Neuronal stem cell (in vitro differentiated cells): ENCODE data around the gene B3GALT6.

Source experiments
- DNase-seq: peaks from one replicate; pipeline ENCODE4 v3.0.0-alpha.2; 2013; ENCODE audit warnings: low spot score
- H2AFZ ChIP-seq: one replicate; pipeline ENCODE4 v1.6.1; 2013; ENCODE audit warnings: mild to moderate bottlenecking, low read length, inconsistent platforms
- H2AK5ac ChIP-seq: 2 replicates; pipeline ENCODE4 v1.6.1; 2013; ENCODE audit warnings: low read depth, mild to moderate bottlenecking, inconsistent platforms, low read length, moderate library complexity, mixed read lengths
- H2BK120ac ChIP-seq: 2 replicates; pipeline ENCODE4 v1.6.1; 2013; ENCODE audit warnings: low read depth, mild to moderate bottlenecking, inconsistent platforms, low read length, moderate library complexity, mixed read lengths
- H2BK12ac ChIP-seq: one replicate; pipeline ENCODE4 v1.6.1; 2013; ENCODE audit warnings: low read length, inconsistent platforms
- H2BK15ac ChIP-seq: 2 replicates; pipeline ENCODE4 v1.6.1; 2013; ENCODE audit warnings: mild to moderate bottlenecking, low read length, inconsistent platforms, mixed read lengths
- H2BK5ac ChIP-seq: one replicate; pipeline ENCODE4 v1.6.1; 2013; ENCODE audit warnings: inconsistent platforms, mild to moderate bottlenecking, low read length, moderate library complexity
- H3K14ac ChIP-seq: one replicate; pipeline ENCODE4 v1.6.1; 2013; ENCODE audit warnings: low read length, inconsistent platforms
- H3K18ac ChIP-seq: 2 replicates; pipeline ENCODE4 v1.6.1; 2013; ENCODE audit warnings: low read length, inconsistent platforms
- H3K23ac ChIP-seq: 2 replicates; pipeline ENCODE4 v1.6.1; 2013; ENCODE audit warnings: low read depth, mild to moderate bottlenecking, mixed read lengths, low read length, inconsistent platforms; ENCODE audit not compliant: poor library complexity
- H3K27ac ChIP-seq: replicated peaks from 3 replicates; pipeline ENCODE4 v1.5.1; 2013; ENCODE audit warnings: low read length, inconsistent platforms
- H3K27me3 ChIP-seq, 3 experiments: 2 replicates each; pipeline ENCODE4 v1.6.1; 2013; ENCODE audit warnings: low read length in 3 of 3, mild to moderate bottlenecking in 2 of 3, inconsistent platforms in 1 of 3, low read depth in 1 of 3, mixed read lengths in 1 of 3, moderate library complexity in 1 of 3; ENCODE audit not compliant: control insufficient read depth in 3 of 3, insufficient read depth in 3 of 3
- H3K36me3 ChIP-seq, 2 donors: replicated peaks in 1 of 2; 2 replicates each; pipeline ENCODE4 v1.6.1; 2013; ENCODE audit warnings: low read length in 2 of 2; ENCODE audit not compliant: control insufficient read depth in 2 of 2, insufficient read depth in 2 of 2
- H3K4ac ChIP-seq: 2 replicates; pipeline ENCODE4 v1.6.1; 2013; ENCODE audit warnings: inconsistent platforms, mild to moderate bottlenecking, low read length, moderate library complexity
- H3K4me1 ChIP-seq, 2 donors: 1 replicate in 1 of 2; 2 replicates in 1 of 2; pipeline ENCODE4 v1.6.1; 2013; ENCODE audit warnings: low read length in 2 of 2, low read depth in 1 of 2; ENCODE audit not compliant: control insufficient read depth in 2 of 2, insufficient read depth in 1 of 2
- H3K4me2 ChIP-seq: one replicate; pipeline ENCODE4 v1.6.1; 2013; ENCODE audit warnings: mild to moderate bottlenecking, low read length, inconsistent platforms; ENCODE audit not compliant: insufficient read depth, poor library complexity, severe bottlenecking
- H3K4me3 ChIP-seq, 2 donors: 2 replicates each; pipeline ENCODE4 v1.5.1; 2013; ENCODE audit warnings: low read length in 2 of 2, mild to moderate bottlenecking in 2 of 2, inconsistent platforms in 1 of 2, moderate library complexity in 1 of 2
- H3K79me1 ChIP-seq: one replicate; pipeline ENCODE4 v1.6.1; 2013; ENCODE audit warnings: low read depth, mild to moderate bottlenecking, inconsistent platforms, low read length, moderate library complexity
- H3K9ac ChIP-seq: one replicate; pipeline ENCODE4 v1.6.1; 2013; ENCODE audit warnings: mild to moderate bottlenecking, low read depth, low read length, inconsistent platforms; ENCODE audit not compliant: poor library complexity
- H3K9me3 ChIP-seq, 2 donors: replicated peaks in 1 of 2; 2 replicates each; pipeline versions ENCODE3 to v1.6.1; 2013; ENCODE audit warnings: low read length in 2 of 2, mild to moderate bottlenecking in 2 of 2, inconsistent platforms in 1 of 2, low read depth in 1 of 2, mixed read lengths in 1 of 2, moderate library complexity in 1 of 2; ENCODE audit not compliant: control insufficient read depth in 2 of 2, insufficient read depth in 1 of 2
- H4K8ac ChIP-seq: one replicate; pipeline ENCODE4 v1.6.1; 2013; ENCODE audit warnings: low read depth, mild to moderate bottlenecking, inconsistent platforms, low read length, moderate library complexity
- H4K91ac ChIP-seq: one replicate; pipeline ENCODE4 v1.6.1; 2013; ENCODE audit warnings: low read length, low read depth, mild to moderate bottlenecking, inconsistent platforms; ENCODE audit not compliant: poor library complexity
- WGBS, 2 donors: extraction: QIAGEN DNeasy Blood & Tissue Kit; methylation state at CpG; one replicate each; pipeline ENCODE4 v1.1.7; 2013; ENCODE audit warnings: missing lambda C conversion rate in 2 of 2, mixed read lengths in 1 of 2; ENCODE audit not compliant: insufficient read length in 2 of 2, insufficient replicate concordance in 1 of 2; ENCODE audit errors: extremely low coverage in 2 of 2; 5-methylcytosine and 5-hydroxymethylcytosine counted together

Gene B3GALT6

DNA sequence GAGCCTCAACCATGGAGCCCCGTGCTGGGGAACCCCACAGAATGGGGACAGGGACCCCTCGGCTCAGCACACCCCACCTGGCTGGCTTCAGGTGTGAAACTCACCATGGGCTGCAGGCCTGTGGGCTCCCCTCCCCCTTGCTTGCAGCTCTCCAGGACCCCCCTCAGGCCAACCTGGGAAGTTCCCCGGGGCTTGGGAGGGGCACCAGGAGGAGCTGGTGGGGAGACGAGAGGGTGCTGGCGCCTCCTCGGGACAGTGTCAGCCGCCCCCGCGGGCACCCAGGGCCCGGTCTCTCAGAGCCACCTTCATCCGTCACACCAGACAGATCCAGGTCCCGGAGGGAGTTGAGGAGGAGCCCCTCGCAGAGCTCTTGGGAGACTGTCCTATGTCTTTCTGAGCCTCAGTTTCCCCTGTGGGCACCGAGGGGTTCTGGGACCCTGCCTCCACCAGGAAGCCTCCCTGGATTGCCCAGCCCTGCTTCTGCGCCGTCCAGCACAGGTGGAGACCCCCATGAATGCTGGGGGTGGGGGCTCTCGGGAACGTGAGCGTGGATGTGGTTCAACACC, 25.0 kb upstream of the B3GALT6 start:
- Histone ChIP-seq H3K79me1 (peaks cover 4% of the 10 kb centered on the region), H2BK5ac (peak overlapping the region; percentile 66), H3K23ac (peak overlapping the region; percentile 20), H4K8ac (no peak overlapping the region), H4K91ac (no peak overlapping the region), H3K4me3 (no peak overlapping the region), H2AFZ (no peak overlapping the region), H3K27ac (no peak overlapping the region), H2BK120ac (peak overlapping the region; percentile 72), H3K4ac (no peak overlapping the region), H3K14ac (no peak overlapping the region), H3K9ac (no peak overlapping the region), H3K9me3 (no peaks in the 10 kb centered on the region), H2BK15ac (peak overlapping the region; percentile 89), H2BK12ac (peak overlapping the region; percentile 84), H3K4me2 (no peak overlapping the region), H3K4me1 (peaks cover 5% of the 10 kb centered on the region in 2 donors), H3K18ac (peak overlapping the region; percentile 71), H3K36me3 (no peaks in the 10 kb centered on the region), H2AK5ac (peak overlapping the region; percentile 86), H3K27me3 (peaks cover 0 to 42% (median 23%) of the 10 kb centered on the region in 3 experiments)
- DNase-seq = no peak
- WGBS, 2 donors = no CpG with 5 or more reads among the region's 19 CpGs

DNA sequence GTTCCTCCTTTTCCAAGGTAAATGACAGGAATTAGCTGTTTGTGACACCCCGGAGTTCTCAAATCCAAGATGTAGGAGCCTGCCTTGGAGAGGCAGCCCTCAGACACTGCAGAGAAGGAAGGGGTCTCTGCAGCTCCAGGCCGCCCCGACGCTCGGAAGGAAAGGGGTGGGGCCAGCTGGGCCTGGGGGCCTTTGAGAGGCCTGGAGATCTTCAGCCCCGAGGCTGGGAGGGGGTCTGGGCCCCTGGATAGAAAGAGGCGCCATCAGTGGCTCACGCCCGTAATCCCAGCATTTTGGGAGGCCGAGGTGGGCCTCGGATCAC, 24.5 kb upstream of the B3GALT6 start:
- H4K8ac ChIP-seq = no peak overlapping the region
- peak overlapping the region; percentile 71 for H3K18ac ChIP-seq
- DNase-seq = no peak
- H2BK5ac ChIP-seq = no peak overlapping the region
- peak overlapping the region; percentile 86 for H2AK5ac ChIP-seq
- no peaks in the 10 kb centered on the region for H3K36me3 ChIP-seq
- no peak overlapping the region for H3K23ac ChIP-seq
- WGBS, 2 donors = no CpG with 5 or more reads among the region's 11 CpGs
- H3K9me3 ChIP-seq = no peaks in the 10 kb centered on the region
- no peak overlapping the region for H3K4me2 ChIP-seq
- no peak overlapping the region for H3K9ac ChIP-seq
- no peak overlapping the region for H2BK120ac ChIP-seq
- no peak overlapping the region for H3K4ac ChIP-seq
- H2AFZ ChIP-seq = no peak overlapping the region
- no peak overlapping the region for H4K91ac ChIP-seq
- peaks cover 0 to 42% (median 23%) of the 10 kb centered on the region in 3 experiments for H3K27me3 ChIP-seq
- peaks cover 4% of the 10 kb centered on the region for H3K79me1 ChIP-seq
- H3K4me3 ChIP-seq = no peak overlapping the region
- H2BK15ac ChIP-seq = peak overlapping the region; percentile 89
- H2BK12ac ChIP-seq = no peak overlapping the region
- no peak overlapping the region for H3K14ac ChIP-seq
- no peak overlapping the region for H3K27ac ChIP-seq
- H3K4me1 ChIP-seq = peaks cover 5% of the 10 kb centered on the region in 2 donors

DNA sequence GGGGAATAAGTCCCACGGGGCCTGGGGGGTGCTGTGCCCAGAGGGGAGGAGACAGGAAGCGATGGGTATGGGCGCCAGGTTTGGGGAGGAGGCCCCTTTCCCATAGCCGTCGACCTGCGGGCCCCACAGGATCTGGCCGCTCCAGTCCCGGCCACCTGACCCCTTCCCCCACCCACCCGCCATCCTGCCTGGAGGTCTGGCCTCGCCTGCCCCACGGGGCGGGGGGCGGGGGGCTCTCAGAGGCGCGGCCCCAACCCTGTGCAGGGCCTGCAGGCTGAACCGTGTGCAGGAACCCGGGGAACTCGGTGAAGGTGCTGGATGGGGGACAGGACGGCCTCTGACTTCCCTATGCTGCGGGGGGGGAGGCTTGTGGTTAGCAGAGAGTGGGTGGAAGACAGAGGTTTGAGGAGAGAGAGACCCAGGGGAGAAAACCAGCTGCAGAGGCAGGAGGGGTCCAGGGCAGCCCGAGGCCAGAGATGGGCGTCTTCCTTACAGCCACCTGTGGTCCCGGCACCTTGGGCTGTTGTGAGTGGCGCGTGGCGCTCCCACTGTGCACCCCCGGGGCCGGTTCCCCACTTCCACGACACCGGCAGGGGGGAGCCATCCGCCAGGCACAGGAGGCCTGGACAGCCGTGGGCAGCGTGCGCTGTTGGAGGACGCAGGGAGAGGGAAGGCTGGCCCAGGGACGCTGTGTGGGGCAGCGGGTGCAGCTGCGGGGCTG, 23.2 kb upstream of the B3GALT6 start:
- Histone ChIP-seq H3K79me1 (peaks cover 4% of the 10 kb centered on the region), H3K27me3 (peaks cover 0 to 36% (median 23%) of the 10 kb centered on the region in 3 experiments), H3K27ac (no peak overlapping the region), H3K14ac (peak overlapping the region; percentile 71), H3K9me3 (no peaks in the 10 kb centered on the region), H2AK5ac (peak overlapping the region; percentile 95), H3K9ac (peak overlapping the region; percentile 38), H3K4me2 (no peak overlapping the region), H2BK15ac (peak overlapping the region; percentile 89), H4K91ac (no peak overlapping the region), H2BK12ac (peak overlapping the region; percentile 99), H2AFZ (no peak overlapping the region), H2BK120ac (peak overlapping the region; percentile 31), H3K4me3 (no peak overlapping the region), H3K36me3 (no peaks in the 10 kb centered on the region), H3K18ac (peak overlapping the region; percentile 89), H2BK5ac (peak overlapping the region; percentile 48), H3K4me1 (peaks cover 5% of the 10 kb centered on the region in 2 donors), H4K8ac (no peak overlapping the region), H3K4ac (peak overlapping the region; percentile 11), H3K23ac (peak overlapping the region; percentile 96)
- no CpG with 5 or more reads among the region's 38 CpGs for WGBS, 2 donors
- DNase-seq = no peak

DNA sequence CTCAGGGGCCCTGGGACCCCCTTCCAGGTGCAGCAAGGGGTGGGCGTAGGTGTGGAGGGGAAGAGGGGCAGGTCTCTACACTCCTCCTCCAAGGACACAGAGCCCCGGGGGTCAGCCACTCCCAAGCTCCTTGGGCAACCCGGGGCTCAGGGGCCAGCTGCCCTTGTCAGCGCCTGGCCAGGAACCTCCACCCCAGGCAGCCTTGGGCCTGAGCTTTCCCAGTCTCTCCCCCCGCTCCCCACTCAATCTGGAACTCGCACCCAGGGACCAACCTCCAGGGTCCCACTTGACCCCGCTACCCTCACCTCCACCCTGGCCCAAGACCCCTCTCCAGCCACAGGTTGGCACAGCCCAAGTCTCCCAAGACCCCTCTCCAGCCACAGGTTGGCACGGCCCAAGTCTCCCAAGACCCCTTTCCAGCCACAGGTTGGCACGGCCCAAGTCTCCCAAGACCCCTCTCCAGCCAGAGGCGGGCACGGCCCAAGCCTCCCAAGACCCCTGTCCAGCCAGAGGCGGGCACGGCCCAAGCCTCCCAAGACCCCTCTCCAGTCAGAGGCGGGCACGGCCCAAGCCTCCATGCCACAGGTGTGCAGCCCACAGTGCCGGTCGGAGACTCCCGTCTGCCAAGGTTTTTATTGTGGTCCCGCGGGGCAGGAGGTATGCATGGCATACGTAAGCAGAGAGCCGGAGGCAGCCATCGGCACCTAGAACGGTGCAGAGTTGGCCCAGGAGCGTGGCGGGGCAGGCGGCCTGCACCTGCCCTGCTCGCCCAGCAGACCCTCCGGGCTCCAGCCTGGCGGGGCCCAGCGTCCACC, 21.1 kb upstream of the B3GALT6 start:
- no peak overlapping the region for H3K23ac ChIP-seq
- no peak overlapping the region for H4K8ac ChIP-seq
- H3K79me1 ChIP-seq = peaks cover 4% of the 10 kb centered on the region
- H3K4me2 ChIP-seq = no peak overlapping the region
- H3K36me3 ChIP-seq = peaks cover 0 to 5% of the 10 kb centered on the region in 2 donors
- no peak overlapping the region for H2BK120ac ChIP-seq
- no peak overlapping the region for H2BK12ac ChIP-seq
- H3K18ac ChIP-seq = peak overlapping the region; percentile 38
- H3K27me3 ChIP-seq = peaks cover 0 to 17% (median 14%) of the 10 kb centered on the region in 3 experiments
- no CpG with 5 or more reads among the region's 31 CpGs for WGBS, 2 donors
- peak overlapping the region; percentile 75 for H2AK5ac ChIP-seq
- no peak for DNase-seq
- no peak overlapping the region for H2AFZ ChIP-seq
- no peaks in the 10 kb centered on the region for H3K9me3 ChIP-seq
- H4K91ac ChIP-seq = no peak overlapping the region
- no peak overlapping the region for H3K27ac ChIP-seq
- no peak overlapping the region for H3K4me3 ChIP-seq
- H3K9ac ChIP-seq = peak overlapping the region; percentile 44
- peaks cover 3 to 5% of the 10 kb centered on the region in 2 donors for H3K4me1 ChIP-seq
- H3K14ac ChIP-seq = peak overlapping the region; percentile 21
- H3K4ac ChIP-seq = no peak overlapping the region
- H2BK15ac ChIP-seq = peak overlapping the region; percentile 83
- peak overlapping the region; percentile 53 for H2BK5ac ChIP-seq
